SK-N-SH treated with all-trans-retinoic acid at 6 μM for 48 hours (cell line): ENCODE measurements around the gene DNAH8.

Experiments used
- ATAC-seq: fragments of 200-7000 bp; cut with Tn5 transposase; 3 replicates; pipeline ENCODE4 v1.9.1; 2020; ENCODE audit warnings: mild to moderate bottlenecking, moderate library complexity
- ARNTL ChIP-seq: fragments of 450-650 bp; formaldehyde crosslinking; IDR thresholded peaks from 2 replicates; pipeline ENCODE4 v1.5.0; 2020; ENCODE audit warnings: low read depth, mild to moderate bottlenecking, moderate library complexity, borderline replicate concordance
- BACH2 ChIP-seq: fragments of 250-450 bp; sonication (Bioruptor Pico); IDR thresholded peaks from 2 replicates; pipeline ENCODE4 v1.9.0; 2021; ENCODE audit warnings: mild to moderate bottlenecking, borderline replicate concordance
- CREB5 ChIP-seq: fragments of 250-450 bp; sonication (Bioruptor Pico); IDR thresholded peaks from 2 replicates; pipeline ENCODE4 v1.5.1; 2020; ENCODE audit warnings: low read depth, mild to moderate bottlenecking, moderate library complexity
- CSDC2 ChIP-seq: fragments of 250-450 bp; sonication (Bioruptor Pico); IDR thresholded peaks from 2 replicates; pipeline ENCODE4 v1.5.0; 2020; ENCODE audit warnings: mild to moderate bottlenecking, moderate library complexity
- CSRNP3 ChIP-seq: fragments of 250-450 bp; sonication (Bioruptor Pico); IDR thresholded peaks from 2 replicates; pipeline ENCODE4 v1.5.1; 2021; ENCODE audit warnings: mild to moderate bottlenecking, moderate library complexity
- GLIS3 ChIP-seq: fragments of 250-450 bp; sonication (Bioruptor Pico); IDR thresholded peaks from 2 replicates; pipeline ENCODE4 v1.5.0; 2020; ENCODE audit warnings: mild to moderate bottlenecking, moderate library complexity
- ISL1 ChIP-seq: fragments of 250-450 bp; sonication (Bioruptor Pico); IDR thresholded peaks from 2 replicates; pipeline ENCODE4 v2.1.2; 2022; ENCODE audit warnings: mild to moderate bottlenecking, moderate library complexity
- OSR1 ChIP-seq: fragments of 250-450 bp; sonication (Bioruptor Pico); IDR thresholded peaks from 2 replicates; pipeline ENCODE4 v1.8.0; 2022; ENCODE audit warnings: moderate library complexity, mild to moderate bottlenecking, inconsistent platforms
- PPARA ChIP-seq: fragments of 250-450 bp; sonication (Bioruptor Pico); IDR thresholded peaks from 2 replicates; pipeline ENCODE4 v1.5.0; 2020; ENCODE audit warnings: mild to moderate bottlenecking, borderline replicate concordance
- RARB ChIP-seq: fragments of 250-450 bp; sonication (Bioruptor Pico); IDR thresholded peaks from 2 replicates; pipeline ENCODE4 v1.8.0; 2021; ENCODE audit warnings: mild to moderate bottlenecking, moderate library complexity
- SNAI2 ChIP-seq: fragments of 250-450 bp; sonication (Bioruptor Pico); IDR thresholded peaks from 2 replicates; pipeline ENCODE4 v1.5.0; 2020; ENCODE audit warnings: mild to moderate bottlenecking, moderate library complexity
- TOX ChIP-seq: fragments of 250-450 bp; sonication (Bioruptor Pico); IDR thresholded peaks from 2 replicates; pipeline ENCODE4 v1.8.0; 2021; ENCODE audit warnings: mild to moderate bottlenecking, moderate library complexity, borderline replicate concordance
- TSHZ2 ChIP-seq: fragments of 250-450 bp; sonication (Bioruptor Pico); IDR thresholded peaks from 2 replicates; pipeline ENCODE4 v1.5.0; 2020; ENCODE audit warnings: mild to moderate bottlenecking, moderate library complexity
- ZC3H10 ChIP-seq: fragments of 250-450 bp; sonication (Bioruptor Pico); IDR thresholded peaks from 2 replicates; pipeline ENCODE4 v1.5.1; 2021; ENCODE audit warnings: mild to moderate bottlenecking, moderate library complexity
- ZFP3 ChIP-seq: fragments of 250-450 bp; sonication (Bioruptor Pico); IDR thresholded peaks from 2 replicates; pipeline ENCODE4 v1.5.0; 2020; ENCODE audit warnings: mild to moderate bottlenecking, moderate library complexity
- ZFP30 ChIP-seq: fragments of 450-650 bp; formaldehyde crosslinking; IDR thresholded peaks from 2 replicates; pipeline ENCODE4 v1.5.0; 2022; ENCODE audit warnings: mild to moderate bottlenecking, moderate library complexity
- ZNF565 ChIP-seq: fragments of 450-650 bp; formaldehyde crosslinking; conservative IDR thresholded peaks from 2 replicates; pipeline ENCODE4 v1.5.0; 2020; ENCODE audit warnings: low read depth, mild to moderate bottlenecking, moderate library complexity
- ZNF70 ChIP-seq: fragments of 450-650 bp; formaldehyde crosslinking; IDR thresholded peaks from 2 replicates; pipeline ENCODE4 v1.5.0; 2020; ENCODE audit warnings: mild to moderate bottlenecking, moderate library complexity
- ZNF8 ChIP-seq: fragments of 450-650 bp; formaldehyde crosslinking; IDR thresholded peaks from 2 replicates; pipeline ENCODE4 v1.5.0; 2020; ENCODE audit warnings: mild to moderate bottlenecking, moderate library complexity
- TF ChIP-seq, protein P1 (sequence below): fragments of 250-450 bp; sonication (Bioruptor Pico); IDR thresholded peaks from 2 replicates; pipeline ENCODE4 v1.8.0; 2021; ENCODE audit warnings: low read depth, mild to moderate bottlenecking, moderate library complexity, borderline replicate concordance

DNAH8 gene

DNA sequence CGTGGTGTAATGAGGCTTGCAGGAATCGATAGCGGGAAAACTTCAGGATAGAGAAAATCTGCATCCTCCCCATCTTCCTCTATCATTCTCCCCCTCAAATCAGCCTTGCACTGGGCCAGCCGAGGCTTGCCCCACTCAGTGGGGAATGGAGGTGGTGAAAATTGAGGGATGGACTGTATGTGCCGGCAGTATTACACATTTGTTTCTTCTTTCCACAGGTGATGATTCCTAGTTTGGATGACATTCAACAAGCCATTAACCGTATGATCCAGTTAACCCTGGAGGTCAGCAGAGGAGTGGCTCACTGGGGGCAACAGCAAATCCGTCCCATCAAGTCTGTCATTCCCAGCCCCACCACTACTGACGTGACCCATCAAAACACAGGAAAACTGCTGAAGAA lies 100.1 kb downstream of the DNAH8 start:
- no peak for ATAC-seq
- no peak for TF ChIP-seq ZNF8 (CRISPR knock-in tag)
- TF ChIP-seq ZC3H10 (CRISPR knock-in tag) = no peak

DNA sequence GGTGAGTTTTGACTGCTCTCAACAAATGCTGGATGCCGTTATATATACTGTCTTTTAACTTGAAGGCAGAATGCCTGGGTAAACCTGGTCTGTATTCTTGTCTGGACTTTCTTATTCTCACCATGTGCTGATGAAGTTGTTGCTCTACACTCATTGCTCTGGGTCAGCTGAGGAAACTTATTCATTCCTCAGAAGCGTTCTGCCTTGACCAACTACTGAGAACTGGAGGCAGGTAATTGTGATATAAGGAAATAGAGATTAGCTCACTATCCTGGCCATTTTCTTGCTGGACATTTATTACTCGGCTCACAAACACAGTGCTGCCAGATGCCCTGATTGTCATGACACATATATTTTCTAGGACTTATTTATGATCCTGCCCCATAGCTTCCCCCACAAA lies 103.6 kb downstream of the DNAH8 start:
- no peak for TF ChIP-seq BACH2 (CRISPR knock-in tag)
- no peak for TF ChIP-seq TSHZ2 (CRISPR knock-in tag)
- ATAC-seq = no peak

DNA sequence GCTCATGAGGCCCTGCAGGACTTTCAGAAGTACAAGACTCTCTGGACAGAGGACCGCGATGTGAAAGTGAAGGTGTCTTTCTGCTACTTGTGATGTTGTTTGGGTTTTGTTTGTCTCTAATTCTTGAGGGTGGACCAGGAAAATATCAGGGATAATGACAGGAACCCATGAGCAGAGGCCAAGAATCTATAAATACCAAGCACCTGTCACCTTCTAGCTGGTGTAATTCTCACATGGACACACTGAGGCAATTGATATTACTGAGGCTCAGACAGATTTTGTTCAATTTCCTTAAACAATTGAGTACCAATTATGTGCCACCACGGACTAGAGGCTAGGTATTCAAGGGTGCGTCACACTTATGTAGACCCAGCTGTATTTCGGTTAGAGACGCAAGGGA lies 107.9 kb downstream of the DNAH8 start:
- TF ChIP-seq, protein P1, sequence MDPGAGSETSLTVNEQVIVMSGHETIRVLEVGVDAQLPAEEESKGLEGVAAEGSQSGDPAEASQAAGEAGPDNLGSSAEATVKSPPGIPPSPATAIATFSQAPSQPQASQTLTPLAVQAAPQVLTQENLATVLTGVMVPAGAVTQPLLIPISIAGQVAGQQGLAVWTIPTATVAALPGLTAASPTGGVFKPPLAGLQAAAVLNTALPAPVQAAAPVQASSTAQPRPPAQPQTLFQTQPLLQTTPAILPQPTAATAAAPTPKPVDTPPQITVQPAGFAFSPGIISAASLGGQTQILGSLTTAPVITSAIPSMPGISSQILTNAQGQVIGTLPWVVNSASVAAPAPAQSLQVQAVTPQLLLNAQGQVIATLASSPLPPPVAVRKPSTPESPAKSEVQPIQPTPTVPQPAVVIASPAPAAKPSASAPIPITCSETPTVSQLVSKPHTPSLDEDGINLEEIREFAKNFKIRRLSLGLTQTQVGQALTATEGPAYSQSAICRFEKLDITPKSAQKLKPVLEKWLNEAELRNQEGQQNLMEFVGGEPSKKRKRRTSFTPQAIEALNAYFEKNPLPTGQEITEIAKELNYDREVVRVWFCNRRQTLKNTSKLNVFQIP (CRISPR knock-in tag) = no peak
- no peak for TF ChIP-seq ARNTL (CRISPR knock-in tag)
- no peak for ATAC-seq

GRCh38 chr6:38824243-38824894 lies 109.3 kb downstream of the DNAH8 start:
- ATAC-seq = no peak
- TF ChIP-seq ZNF70 = no peak
- TF ChIP-seq, protein P1 (CRISPR knock-in tag) = no peak
- no peak for TF ChIP-seq ZNF565
- TF ChIP-seq CSDC2 (CRISPR knock-in tag) = no peak
- TF ChIP-seq BACH2 (CRISPR knock-in tag) = no peak
- TF ChIP-seq ISL1 (CRISPR knock-in tag) = no peak
- no peak for TF ChIP-seq ZC3H10 (CRISPR knock-in tag)
- TF ChIP-seq OSR1 (CRISPR knock-in tag) = no peak
- TF ChIP-seq PPARA (CRISPR knock-in tag) = no peak
- no peak for TF ChIP-seq ARNTL (CRISPR knock-in tag)
- no peak for TF ChIP-seq ZFP3 (CRISPR knock-in tag)
- TF ChIP-seq RARB (CRISPR knock-in tag) = no peak
- no peak for TF ChIP-seq GLIS3 (CRISPR knock-in tag)
- no peak for TF ChIP-seq TOX (CRISPR knock-in tag)
- TF ChIP-seq CSRNP3 (CRISPR knock-in tag) = no peak
- no peak for TF ChIP-seq SNAI2 (CRISPR knock-in tag)
- TF ChIP-seq ZFP30 (CRISPR knock-in tag) = no peak
- TF ChIP-seq CREB5 (CRISPR knock-in tag) = no peak
